ENCODE data around the gene NEO1. TPM values are rescaled to one million over a fixed set of nuclear protein-coding genes. Genes with fewer than 3 reads are reported as not detected.
A peak's percentile ranks its signal among the peaks of the same experiment; 100 is the strongest.

The NEO1 gene
- total RNA-seq = 1 to 10 TPM; 3.4 to 5.4 TPM

- Mint-ChIP-seq H3K27me3 (peaks cover 42% of the 10 kb centered on the region), H3K36me3 (no peaks in the 10 kb centered on the region), H3K4me1 (peaks cover 12% of the 10 kb centered on the region), H3K27ac (no peak within 1 kb of the TSS), H3K9me3 (ENCODE audit: low read depth) (no peaks in the 10 kb centered on the region), H3K4me3 (peak within 1 kb of the TSS; percentile 74)
- peak; percentile 81 for ATAC-seq
- CTCF ChIA-PET = interaction anchor here (0.6 to 2.6 kb wide), 4 partner anchors 12 to 279 kb away, joined by 3 to 10 read pairs (median 4); no protein-coding TSS in a partner anchor
- DNase-seq = peak; percentile 78
Measured at GRCh38 chr15:73051807-73052652, at the start of gene NEO1. TSS of gene NEO1 (plus strand) at chr15:73052463. CDS start at chr15:73052676, 213 bp downstream.

GRCh38 chr15:73004462-73004861, 47.8 kb upstream of the NEO1 start:
- Mint-ChIP-seq H3K27me3 (peaks cover 69% of the 10 kb centered on the region), H3K4me1 (peaks cover 4% of the 10 kb centered on the region), H3K9me3 (ENCODE audit: low read depth) (no peaks in the 10 kb centered on the region), H3K27ac (no peak overlapping the region), H3K36me3 (no peaks in the 10 kb centered on the region), H3K4me3 (no peak overlapping the region)
- DNase-seq (no peak), ATAC-seq (no peak)
- CTCF ChIA-PET = no interaction called here

GRCh38 chr15:73005032-73005431, 47.2 kb upstream of the NEO1 start:
- no peak for ATAC-seq
- peaks cover 71% of the 10 kb centered on the region for H3K27me3 Mint-ChIP-seq
- no peaks in the 10 kb centered on the region for H3K9me3 Mint-ChIP-seq (ENCODE audit: low read depth)
- H3K4me1 Mint-ChIP-seq = peaks cover 4% of the 10 kb centered on the region
- no peak for DNase-seq
- no peak overlapping the region for H3K27ac Mint-ChIP-seq
- H3K36me3 Mint-ChIP-seq = no peaks in the 10 kb centered on the region
- CTCF ChIA-PET = no interaction called here
- H3K4me3 Mint-ChIP-seq = no peak overlapping the region

GRCh38 chr15:73005446-73005845, 46.8 kb upstream of the NEO1 start:
- ATAC-seq (no peak), DNase-seq (no peak)
- Mint-ChIP-seq H3K27me3 (peaks cover 70% of the 10 kb centered on the region), H3K36me3 (no peaks in the 10 kb centered on the region), H3K27ac (no peak overlapping the region), H3K4me1 (peaks cover 4% of the 10 kb centered on the region), H3K4me3 (no peak overlapping the region), H3K9me3 (ENCODE audit: low read depth) (no peaks in the 10 kb centered on the region)
- CTCF ChIA-PET = no interaction called here

- Mint-ChIP-seq H3K4me3 (no peak overlapping the region), H3K9me3 (ENCODE audit: low read depth) (no peaks in the 10 kb centered on the region), H3K27me3 (peaks cover 76% of the 10 kb centered on the region), H3K36me3 (no peaks in the 10 kb centered on the region), H3K4me1 (peaks cover 4% of the 10 kb centered on the region), H3K27ac (no peak overlapping the region)
- no peak for ATAC-seq
- CTCF ChIA-PET = no interaction called here
- no peak for DNase-seq
Measured at GRCh38 chr15:73006523-73006922, 45.7 kb upstream of the NEO1 start.

GRCh38 chr15:73009066-73010056, 42.9 kb upstream of the NEO1 start:
- ATAC-seq = no peak
- no peak overlapping the region for H3K27ac Mint-ChIP-seq
- CTCF ChIA-PET = no interaction called here

GRCh38 chr15:73010154-73011152, 41.8 kb upstream of the NEO1 start:
- Mint-ChIP-seq H3K27me3 (peaks cover 54% of the 10 kb centered on the region), H3K36me3 (no peaks in the 10 kb centered on the region), H3K27ac (no peak overlapping the region), H3K9me3 (ENCODE audit: low read depth) (no peaks in the 10 kb centered on the region), H3K4me1 (no peaks in the 10 kb centered on the region), H3K4me3 (no peak overlapping the region)
- CTCF ChIA-PET = no interaction called here
- no peak for DNase-seq
- ATAC-seq = no peak

More at GRCh38 chr15:73009066-73010056, 42.9 kb upstream of the NEO1 start:
- H3K4me1 Mint-ChIP-seq = no peaks in the 10 kb centered on the region
- no peaks in the 10 kb centered on the region for H3K36me3 Mint-ChIP-seq
- no peaks in the 10 kb centered on the region for H3K9me3 Mint-ChIP-seq (ENCODE audit: low read depth)
- no peak for DNase-seq
- H3K27me3 Mint-ChIP-seq = peaks cover 65% of the 10 kb centered on the region
- H3K4me3 Mint-ChIP-seq = no peak overlapping the region

GRCh38 chr15:73014904-73015303, 37.4 kb upstream of the NEO1 start:
- Mint-ChIP-seq H3K36me3 (no peaks in the 10 kb centered on the region), H3K27me3 (peaks cover 40% of the 10 kb centered on the region), H3K4me1 (no peaks in the 10 kb centered on the region), H3K9me3 (ENCODE audit: low read depth) (no peaks in the 10 kb centered on the region), H3K27ac (no peak overlapping the region), H3K4me3 (no peak overlapping the region)
- ATAC-seq (no peak), DNase-seq (no peak)
- CTCF ChIA-PET = no interaction called here

- H3K27ac Mint-ChIP-seq = no peak overlapping the region
- peaks cover 40% of the 10 kb centered on the region for H3K27me3 Mint-ChIP-seq
- no peaks in the 10 kb centered on the region for H3K9me3 Mint-ChIP-seq (ENCODE audit: low read depth)
- no peak for ATAC-seq
- no peaks in the 10 kb centered on the region for H3K4me1 Mint-ChIP-seq
- CTCF ChIA-PET = no interaction called here
- no peak for DNase-seq
- H3K4me3 Mint-ChIP-seq = no peak overlapping the region
- no peaks in the 10 kb centered on the region for H3K36me3 Mint-ChIP-seq
Measured at GRCh38 chr15:73015493-73015892, 36.8 kb upstream of the NEO1 start.

GRCh38 chr15:73017987-73018386, 34.3 kb upstream of the NEO1 start:
- Mint-ChIP-seq H3K4me3 (no peak overlapping the region), H3K27ac (no peak overlapping the region), H3K4me1 (no peaks in the 10 kb centered on the region), H3K27me3 (peaks cover 52% of the 10 kb centered on the region), H3K9me3 (ENCODE audit: low read depth) (no peaks in the 10 kb centered on the region), H3K36me3 (no peaks in the 10 kb centered on the region)
- CTCF ChIA-PET = no interaction called here
- ATAC-seq = no peak
- no peak for DNase-seq

GRCh38 chr15:73019154-73019553, 33.1 kb upstream of the NEO1 start:
- H3K4me3 Mint-ChIP-seq = no peak overlapping the region
- H3K36me3 Mint-ChIP-seq = no peaks in the 10 kb centered on the region
- no peaks in the 10 kb centered on the region for H3K9me3 Mint-ChIP-seq (ENCODE audit: low read depth)
- no peak overlapping the region for H3K27ac Mint-ChIP-seq
- H3K27me3 Mint-ChIP-seq = peaks cover 56% of the 10 kb centered on the region
- CTCF ChIA-PET = no interaction called here
- no peak for ATAC-seq
- no peaks in the 10 kb centered on the region for H3K4me1 Mint-ChIP-seq
- no peak for DNase-seq

GRCh38 chr15:73019601-73020146, 32.6 kb upstream of the NEO1 start:
- Mint-ChIP-seq H3K4me1 (no peaks in the 10 kb centered on the region), H3K4me3 (no peak overlapping the region), H3K27me3 (peaks cover 56% of the 10 kb centered on the region), H3K9me3 (ENCODE audit: low read depth) (no peaks in the 10 kb centered on the region), H3K27ac (no peak overlapping the region), H3K36me3 (no peaks in the 10 kb centered on the region)
- CTCF ChIA-PET = no interaction called here
- DNase-seq = no peak
- no peak for ATAC-seq

Data from activated CD8-positive, alpha-beta memory T cell treated with anti-CD3 and anti-CD28 coated beads, Interleukin-2, amount 10 ng/mL, durations not matched to agents 7 days and 5 days (primary cell).